GM10266 (cell line): Measurements from ENCODE around the gene RERG.

Source experiments
- DNase-seq: peaks from one replicate; pipeline ENCODE4 v3.0.0; 2012; ENCODE audit errors: extremely low spot score
- CTCF ChIP-seq: IDR thresholded peaks from 2 replicates; pipeline ENCODE4 v1.5.1; 2012; ENCODE audit warnings: mild to moderate bottlenecking, low read depth; ENCODE audit not compliant: control insufficient read depth, insufficient read depth; ENCODE audit errors: missing control alignments

The RERG gene

GRCh38 chr12:15208871-15209656, 12.2 kb downstream of the RERG start:
- DNase-seq: no peak
- no peak for TF ChIP-seq CTCF

GRCh38 chr12:15208140-15208539, 13.1 kb downstream of the RERG start:
- no peak for TF ChIP-seq CTCF
- no peak for DNase-seq

GRCh38 chr12:15206831-15207389, 14.3 kb downstream of the RERG start:
- TF ChIP-seq CTCF: no peak
- DNase-seq: no peak

- TF ChIP-seq CTCF: no peak
- no peak for DNase-seq
Measured at GRCh38 chr12:15206338-15206737, 14.9 kb downstream of the RERG start.

- no peak for TF ChIP-seq CTCF
Measured at GRCh38 chr12:15205341-15206010, 15.7 kb downstream of the RERG start.

GRCh38 chr12:15201456-15201855, 19.8 kb downstream of the RERG start:
- no peak for DNase-seq
- TF ChIP-seq CTCF: no peak

More at GRCh38 chr12:15205341-15206010, 15.7 kb downstream of the RERG start:
- DNase-seq: no peak

GRCh38 chr12:15201056-15201455, 20.2 kb downstream of the RERG start:
- no peak for TF ChIP-seq CTCF
- DNase-seq: no peak
